ENCODE results near the gene TSKS.

DNA sequence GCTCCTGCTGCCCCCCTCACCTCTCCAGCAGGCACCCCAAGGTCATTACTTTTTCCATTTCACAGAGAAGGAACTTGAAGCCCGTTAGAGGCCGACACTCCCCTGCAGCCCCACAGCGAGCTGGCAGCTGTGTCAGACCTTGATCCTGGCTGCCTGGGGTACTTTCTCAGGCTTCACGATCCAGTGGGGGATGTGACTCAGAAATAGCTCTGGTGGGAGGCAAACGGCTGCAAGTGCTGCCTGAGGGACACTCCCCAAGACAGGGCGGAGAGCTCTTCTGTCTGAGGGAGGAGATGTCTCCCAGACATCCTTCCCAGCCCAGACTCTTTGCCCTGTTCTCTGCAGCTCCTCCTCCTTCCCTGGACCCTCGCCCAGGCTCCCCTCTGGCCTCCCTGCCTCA lies 4.8 kb downstream of the TSKS start:
- TF ChIP-seq NFE2L2 (IDR thresholded peaks at IDR 0.05; ENCODE audit: low read length) (no peak), DNMT1 (CRISPR knock-in tag; IDR thresholded peaks at IDR 0.05) (no peak), ZNF772 (CRISPR knock-in tag; IDR thresholded peaks at IDR 0.05) (no peak), HNF4A (CRISPR knock-in tag; IDR thresholded peaks at IDR 0.05) (no peak)
